ENCODE measurements around the gene NAA16.

Gene NAA16

GRCh38 chr13:41299316-41300094 is 11.6 kb upstream of the NAA16 start:
- DNase-seq (ENCODE audit: low read depth in 1 of 2, low spot score in 1 of 2) = no peak

GRCh38 chr13:41302743-41303142 is 8.3 kb upstream of the NAA16 start:
- no peak for DNase-seq (ENCODE audit: low read depth in 1 of 2, low spot score in 1 of 2)
- Histone ChIP-seq H3K27ac (replicated peaks) (no peak overlapping the region), H3K27me3 (ENCODE audit: insufficient read depth, poor library complexity, severe bottlenecking) (no peaks in the 10 kb centered on the region), H3K4me3 (replicated peaks; ENCODE audit: insufficient read depth, low read length) (no peak overlapping the region)
- no peak for TF ChIP-seq POLR2AphosphoS5 (IDR thresholded peaks at IDR 0.05; ENCODE audit: low read depth)

More at GRCh38 chr13:41299316-41300094, 11.6 kb upstream of the NAA16 start:
- no peak for TF ChIP-seq CTCF (IDR thresholded peaks at IDR 0.05; ENCODE audit: insufficient read depth, low read length)
- TF ChIP-seq GABPA (IDR thresholded peaks at IDR 0.05; ENCODE audit: low read depth) = no peak
- TF ChIP-seq REST (IDR thresholded peaks at IDR 0.05; ENCODE audit: insufficient replicate concordance, low read depth) = no peak
- no peak for TF ChIP-seq SPI1 (IDR thresholded peaks at IDR 0.05; ENCODE audit: borderline replicate concordance, low read depth)
- no peak for TF ChIP-seq POLR2AphosphoS5 (IDR thresholded peaks at IDR 0.05; ENCODE audit: low read depth)
- H3K27me3 ChIP-seq (ENCODE audit: insufficient read depth, poor library complexity, severe bottlenecking) = no peaks in the 10 kb centered on the region
- H3K27ac ChIP-seq (replicated peaks) = no peak overlapping the region
- no peak overlapping the region for H3K4me3 ChIP-seq (replicated peaks; ENCODE audit: insufficient read depth, low read length)

- TF ChIP-seq GABPA (IDR thresholded peaks at IDR 0.05; ENCODE audit: low read depth) (no peak), SPI1 (IDR thresholded peaks at IDR 0.05; ENCODE audit: borderline replicate concordance, low read depth) (no peak), REST (IDR thresholded peaks at IDR 0.05; ENCODE audit: insufficient replicate concordance, low read depth) (no peak), CTCF (IDR thresholded peaks at IDR 0.05; ENCODE audit: insufficient read depth, low read length) (no peak), POLR2AphosphoS5 (IDR thresholded peaks at IDR 0.05; ENCODE audit: low read depth) (no peak)
- H3K27me3 ChIP-seq (ENCODE audit: insufficient read depth, poor library complexity, severe bottlenecking) = no peaks in the 10 kb centered on the region
- H3K4me3 ChIP-seq (replicated peaks; ENCODE audit: insufficient read depth, low read length) = no peak overlapping the region
- H3K27ac ChIP-seq (replicated peaks) = no peak overlapping the region
- no peak for DNase-seq (ENCODE audit: low read depth in 1 of 2, low spot score in 1 of 2)
Measured at GRCh38 chr13:41304551-41304950, 6.5 kb upstream of the NAA16 start.

GRCh38 chr13:41306271-41307145 is 4.6 kb upstream of the NAA16 start:
- TF ChIP-seq CTCF (IDR thresholded peaks at IDR 0.05; ENCODE audit: insufficient read depth, low read length) = no peak
- no peak for TF ChIP-seq REST (IDR thresholded peaks at IDR 0.05; ENCODE audit: insufficient replicate concordance, low read depth)
- TF ChIP-seq GABPA (IDR thresholded peaks at IDR 0.05; ENCODE audit: low read depth) = no peak
- no peak for TF ChIP-seq POLR2AphosphoS5 (IDR thresholded peaks at IDR 0.05; ENCODE audit: low read depth)
- TF ChIP-seq SPI1 (IDR thresholded peaks at IDR 0.05; ENCODE audit: borderline replicate concordance, low read depth) = no peak
- DNase-seq (ENCODE audit: low read depth in 1 of 2, low spot score in 1 of 2) = no peak
- Histone ChIP-seq H3K27me3 (ENCODE audit: insufficient read depth, poor library complexity, severe bottlenecking) (no peaks in the 10 kb centered on the region), H3K4me3 (replicated peaks; ENCODE audit: insufficient read depth, low read length) (no peak overlapping the region), H3K27ac (replicated peaks) (no peak overlapping the region)
